Retinal pigment epithelial cell (primary cell): ENCODE results near the gene YY1AP1.
"Not testable (repeated sequence)": the region's sequence is repeated elsewhere in the genome, so short reads cannot be mapped to it uniquely, and the experiment has no call there.

Source experiments
- DNase-seq: peaks from one replicate; pipeline ENCODE4 v3.0.0-alpha.2; 2010; ENCODE audit warnings: low read depth
- H3K4me3 ChIP-seq: 2 replicates; pipeline ENCODE4 v1.5.1; 2011; ENCODE audit warnings: mild to moderate bottlenecking, low read length, control low read depth, moderate library complexity
- TF ChIP-seq, protein P1 (sequence below): conservative IDR thresholded peaks from 2 replicates; pipeline ENCODE4 v1.5.1; 2011; ENCODE audit warnings: low read depth, low read length, control low read depth, inconsistent platforms

YY1AP1 gene

GRCh38 chr1:155691992-155692528 lies 3.5 kb upstream of the YY1AP1 start:
- TF ChIP-seq, protein P1, sequence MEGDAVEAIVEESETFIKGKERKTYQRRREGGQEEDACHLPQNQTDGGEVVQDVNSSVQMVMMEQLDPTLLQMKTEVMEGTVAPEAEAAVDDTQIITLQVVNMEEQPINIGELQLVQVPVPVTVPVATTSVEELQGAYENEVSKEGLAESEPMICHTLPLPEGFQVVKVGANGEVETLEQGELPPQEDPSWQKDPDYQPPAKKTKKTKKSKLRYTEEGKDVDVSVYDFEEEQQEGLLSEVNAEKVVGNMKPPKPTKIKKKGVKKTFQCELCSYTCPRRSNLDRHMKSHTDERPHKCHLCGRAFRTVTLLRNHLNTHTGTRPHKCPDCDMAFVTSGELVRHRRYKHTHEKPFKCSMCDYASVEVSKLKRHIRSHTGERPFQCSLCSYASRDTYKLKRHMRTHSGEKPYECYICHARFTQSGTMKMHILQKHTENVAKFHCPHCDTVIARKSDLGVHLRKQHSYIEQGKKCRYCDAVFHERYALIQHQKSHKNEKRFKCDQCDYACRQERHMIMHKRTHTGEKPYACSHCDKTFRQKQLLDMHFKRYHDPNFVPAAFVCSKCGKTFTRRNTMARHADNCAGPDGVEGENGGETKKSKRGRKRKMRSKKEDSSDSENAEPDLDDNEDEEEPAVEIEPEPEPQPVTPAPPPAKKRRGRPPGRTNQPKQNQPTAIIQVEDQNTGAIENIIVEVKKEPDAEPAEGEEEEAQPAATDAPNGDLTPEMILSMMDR, result no peak
- DNase-seq, result no peak
- no peak overlapping the region for H3K4me3 ChIP-seq

DNA sequence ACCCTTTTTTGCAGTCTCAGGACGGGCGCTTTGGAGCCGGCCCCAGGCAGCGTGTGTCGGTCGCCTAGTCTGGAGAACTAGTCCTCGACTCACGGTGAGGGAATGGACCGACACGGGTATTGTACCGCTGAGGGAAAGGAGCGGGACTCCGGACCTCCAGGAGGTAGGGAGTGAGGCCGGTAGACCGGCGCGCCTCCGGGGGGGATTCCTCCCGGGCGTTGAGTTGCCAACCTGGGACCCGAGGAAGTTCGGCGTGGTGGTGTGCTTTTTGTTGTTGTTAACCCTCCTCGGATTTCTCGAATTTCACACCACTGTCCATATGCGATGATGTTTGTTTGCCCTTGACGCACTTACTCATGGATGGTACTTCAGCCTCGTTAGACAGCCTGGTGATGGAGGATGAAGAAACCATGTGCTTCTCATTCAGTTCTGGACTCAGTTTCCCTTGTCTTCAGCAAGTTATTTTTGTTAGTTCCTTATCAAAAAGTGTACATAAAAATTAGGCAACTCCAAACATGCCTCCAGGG lies 570 bp upstream of the YY1AP1 start, which contains the start of gene DAP3:
Gene DAP3, plus strand, starts transcription at position 11 of the 527 bp plus-strand sequence. CDS start 20,689 bp downstream, outside the sequence.
- not testable (repeated sequence) for DNase-seq
- H3K4me3 ChIP-seq, result peak within 1 kb of the TSS; percentile 91

- DNase-seq, result not testable (repeated sequence)
- peak overlapping the region; percentile 91 for H3K4me3 ChIP-seq
Observed at GRCh38 chr1:155687705-155688323, 760 bp downstream of the YY1AP1 start.

GRCh38 chr1:155681776-155682175 lies 6.8 kb downstream of the YY1AP1 start:
- no peak overlapping the region for H3K4me3 ChIP-seq
- TF ChIP-seq, protein P1, result no peak
- DNase-seq, result no peak

DNA sequence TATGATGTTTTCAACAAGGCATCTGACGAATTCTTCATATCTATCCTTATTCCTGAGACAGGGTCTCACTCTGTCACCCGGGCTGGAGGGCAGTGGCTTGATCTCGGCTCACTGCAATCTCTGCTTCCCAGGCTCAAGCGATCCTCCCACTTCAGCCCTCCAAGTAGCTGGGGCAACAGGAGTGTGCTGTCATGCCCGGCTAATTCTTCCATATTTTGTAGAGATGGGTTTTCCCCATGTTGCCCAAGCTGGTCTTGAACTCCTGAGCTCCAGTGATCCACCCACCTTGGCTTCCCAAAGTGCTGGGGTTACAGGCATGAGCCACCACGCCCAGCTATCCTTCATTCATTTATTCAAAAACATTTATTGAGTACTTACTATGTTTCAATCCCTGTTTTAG lies 8.0 kb downstream of the YY1AP1 start:
- no peak for DNase-seq
- TF ChIP-seq, protein P1, result no peak
- no peak overlapping the region for H3K4me3 ChIP-seq

DNA sequence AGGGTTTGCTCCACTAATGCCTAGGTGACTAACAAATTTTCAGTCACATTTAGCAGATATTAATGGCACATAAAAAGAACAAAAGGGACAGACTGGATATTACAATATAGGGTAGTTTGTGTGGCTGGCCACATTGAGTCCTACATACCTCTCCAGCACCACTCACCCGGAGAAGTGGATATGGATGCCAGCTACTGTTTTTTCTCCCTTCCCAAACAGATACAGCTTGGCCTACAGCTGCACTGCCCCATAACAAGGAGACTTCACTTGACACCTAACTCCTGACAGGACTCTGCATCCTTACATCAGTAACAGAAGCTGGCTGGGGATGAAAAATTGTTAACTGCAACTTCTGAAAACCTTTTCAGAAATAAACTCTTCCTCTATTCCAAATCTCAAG lies 9.6 kb downstream of the YY1AP1 start:
- H3K4me3 ChIP-seq, DNase-seq: not testable (repeated sequence)

DNA sequence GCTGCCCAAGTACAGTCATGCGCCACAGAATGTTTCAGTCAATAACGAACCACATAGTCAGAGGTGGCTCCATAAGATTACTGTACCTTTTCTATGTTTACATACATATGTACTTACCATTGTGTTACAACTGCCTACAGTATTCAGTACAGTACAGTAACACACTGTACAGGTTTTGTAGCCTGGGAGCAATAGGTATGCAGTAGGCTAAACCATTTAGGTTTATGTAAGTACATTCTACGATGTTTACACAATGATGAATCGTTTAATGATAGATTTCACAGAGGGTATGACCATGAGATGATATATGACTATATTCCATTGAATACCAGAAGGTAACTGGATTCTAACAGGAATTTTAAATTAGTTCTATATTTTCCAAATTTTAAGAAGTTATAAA lies 10.5 kb downstream of the YY1AP1 start:
- TF ChIP-seq, protein P1, result no peak
- no peak overlapping the region for H3K4me3 ChIP-seq
- DNase-seq, result no peak

DNA sequence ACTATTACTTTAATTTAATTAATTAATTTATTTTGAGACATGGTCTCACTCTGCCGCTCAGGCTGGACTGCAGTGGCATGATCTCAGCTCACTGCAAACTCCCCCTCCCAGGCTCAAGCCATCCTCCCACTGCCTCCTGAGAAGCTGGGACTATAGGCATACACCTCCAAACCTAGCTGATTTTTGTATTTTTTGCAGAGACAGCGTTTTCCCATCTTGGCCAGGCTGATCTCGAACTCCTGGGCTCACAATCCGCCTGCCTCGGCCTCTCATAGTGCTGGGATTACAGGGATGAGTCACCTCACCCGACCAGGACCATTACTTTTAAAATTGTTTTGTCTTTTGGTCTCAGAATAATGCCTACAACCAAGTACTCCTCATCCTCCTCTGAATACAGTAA lies 15.6 kb downstream of the YY1AP1 start:
- no peak for DNase-seq
- H3K4me3 ChIP-seq, result no peak overlapping the region
- TF ChIP-seq, protein P1, result no peak
